GM10847 (cell line): ENCODE results near the gene PSMD9.

Source experiments
- POLR2A ChIP-seq: IDR thresholded peaks from 2 replicates; pipeline ENCODE4 v1.6.1; 2011; ENCODE audit not compliant: insufficient read length; ENCODE audit errors: extremely low read depth

The PSMD9 gene

DNA sequence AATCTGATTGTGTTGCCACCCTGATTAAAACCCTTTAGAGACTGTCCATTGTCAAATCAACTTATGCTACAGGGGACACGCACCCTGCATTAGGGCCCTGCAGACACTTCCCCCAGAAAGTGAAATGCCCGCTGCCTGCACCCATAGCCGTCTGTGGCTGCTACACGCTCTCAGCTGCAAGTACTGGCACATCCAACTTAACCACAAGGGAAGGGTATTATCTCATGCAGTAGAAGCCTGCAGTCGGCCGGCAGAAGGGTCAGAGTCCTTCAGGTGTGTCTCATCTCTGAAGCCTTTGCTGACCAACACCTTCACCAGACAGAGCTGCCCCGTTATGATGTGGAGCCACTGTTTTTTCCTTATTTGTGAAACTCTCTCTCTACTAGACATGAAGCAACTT lies 50.6 kb downstream of the PSMD9 start:
- no peak for TF ChIP-seq POLR2A

DNA sequence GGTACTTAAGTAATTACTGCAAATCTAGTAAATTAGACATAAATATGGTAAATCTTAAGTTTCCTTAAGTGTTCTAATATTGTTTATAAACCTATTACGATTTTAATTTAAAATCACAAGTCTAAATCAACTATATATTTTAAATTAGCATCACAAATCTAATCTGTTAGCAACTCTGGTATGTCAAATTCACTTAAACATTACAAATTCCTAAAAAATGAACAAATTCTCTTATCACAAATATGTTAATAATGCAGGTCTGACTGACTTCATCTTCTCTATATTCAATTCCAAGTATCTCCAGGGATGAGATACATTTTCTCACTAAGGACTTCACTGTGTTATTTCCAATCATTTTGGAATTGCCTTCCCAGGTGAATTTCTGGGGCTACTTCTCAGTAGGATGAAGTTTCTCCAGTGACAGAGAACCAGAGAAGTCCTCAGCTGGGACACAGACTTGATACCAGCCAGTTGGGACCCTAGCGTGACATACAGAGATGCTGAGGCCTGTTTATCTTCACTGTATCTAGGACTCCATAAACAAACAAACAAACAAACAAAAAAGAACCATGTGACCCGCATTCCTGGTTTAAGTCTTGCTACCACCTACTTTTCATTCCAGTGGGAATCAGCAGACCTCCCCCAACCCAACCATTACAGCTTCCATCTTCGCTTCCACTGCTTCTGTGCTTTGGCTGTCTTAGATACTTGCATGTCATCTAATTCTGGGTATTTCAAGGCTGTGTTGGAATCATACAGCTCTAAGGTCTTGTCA lies 51.6 kb downstream of the PSMD9 start:
- no peak for TF ChIP-seq POLR2A

DNA sequence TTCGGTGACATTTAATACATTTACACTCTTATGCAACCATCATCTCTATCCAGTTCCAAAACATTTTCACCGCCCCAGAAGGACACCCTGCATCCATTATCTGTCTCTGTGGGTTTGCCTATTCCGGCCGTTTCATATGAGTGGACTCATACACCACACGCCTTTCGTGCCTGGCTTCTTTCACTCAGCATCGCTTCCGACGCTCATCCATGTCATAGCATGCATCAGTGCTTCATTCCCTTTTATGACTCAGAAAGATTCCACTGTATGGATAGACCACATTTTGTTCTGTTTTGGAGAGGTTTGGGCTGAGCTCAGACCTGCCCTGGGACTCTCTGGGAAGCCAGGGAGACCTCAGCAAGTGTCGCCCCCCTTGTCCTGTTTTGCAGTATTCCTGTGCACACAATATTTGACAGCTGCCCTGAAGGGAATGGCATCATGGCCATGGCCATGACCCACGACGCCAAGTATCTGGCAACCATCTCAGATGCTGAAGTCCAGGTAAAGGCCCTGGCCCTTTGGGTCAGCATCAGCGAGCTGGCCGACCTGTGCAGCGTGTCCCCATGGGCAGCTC lies 53.6 kb downstream of the PSMD9 start:
- no peak for TF ChIP-seq POLR2A

DNA sequence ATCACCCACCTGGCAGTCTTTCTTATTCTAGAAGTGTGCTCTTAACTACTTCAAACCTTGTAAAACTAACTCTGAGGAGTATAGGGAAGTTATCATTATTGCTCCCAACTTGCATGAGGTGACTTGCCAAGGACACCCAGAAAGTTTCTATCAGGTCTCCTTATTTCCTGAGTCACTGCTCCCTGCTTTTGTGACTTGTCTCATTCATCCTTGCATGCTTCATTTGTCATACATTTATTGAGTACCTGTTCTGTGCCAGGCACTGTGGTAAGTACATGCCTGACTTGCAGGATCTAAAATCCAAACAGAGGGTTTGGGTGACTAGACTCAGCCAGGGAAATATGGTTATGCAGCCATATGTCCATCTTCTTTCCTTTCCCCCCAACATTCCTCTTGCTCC lies 55.3 kb downstream of the PSMD9 start:
- TF ChIP-seq POLR2A = no peak

DNA sequence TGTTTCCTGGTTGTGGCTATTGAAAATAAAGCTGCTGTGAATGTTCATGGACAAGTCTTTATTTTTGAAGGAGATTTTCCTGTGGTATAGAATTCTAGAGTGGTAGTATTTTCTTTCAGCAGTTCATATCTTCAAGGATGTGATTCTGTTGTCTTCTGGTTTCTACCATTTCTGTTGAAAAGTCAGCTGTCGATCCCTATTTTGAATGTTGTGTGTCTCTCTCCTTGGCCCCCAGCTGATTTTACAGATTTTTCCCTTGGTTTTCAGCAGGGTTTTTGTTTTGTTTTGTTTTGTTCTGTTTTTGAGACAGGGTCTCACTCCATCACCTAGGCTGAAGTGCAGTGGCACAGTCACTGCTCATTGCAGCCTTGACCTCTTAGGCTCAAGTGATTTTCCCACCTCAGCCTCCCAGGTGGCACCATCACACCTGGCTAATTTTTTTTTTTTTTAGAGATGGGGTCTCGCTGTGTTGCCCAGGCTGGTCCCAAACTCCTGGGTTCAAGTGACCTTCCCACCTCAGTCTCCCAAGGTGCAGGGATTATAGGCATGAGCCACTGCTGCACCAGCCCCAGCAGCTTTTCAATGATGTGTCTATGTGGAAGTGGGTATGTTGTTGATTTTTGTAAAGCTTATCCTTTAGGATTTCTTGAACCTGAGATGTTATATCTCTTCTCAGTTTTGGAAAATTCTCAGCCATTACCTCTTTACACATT lies 57.9 kb downstream of the PSMD9 start:
- TF ChIP-seq POLR2A = no peak

DNA sequence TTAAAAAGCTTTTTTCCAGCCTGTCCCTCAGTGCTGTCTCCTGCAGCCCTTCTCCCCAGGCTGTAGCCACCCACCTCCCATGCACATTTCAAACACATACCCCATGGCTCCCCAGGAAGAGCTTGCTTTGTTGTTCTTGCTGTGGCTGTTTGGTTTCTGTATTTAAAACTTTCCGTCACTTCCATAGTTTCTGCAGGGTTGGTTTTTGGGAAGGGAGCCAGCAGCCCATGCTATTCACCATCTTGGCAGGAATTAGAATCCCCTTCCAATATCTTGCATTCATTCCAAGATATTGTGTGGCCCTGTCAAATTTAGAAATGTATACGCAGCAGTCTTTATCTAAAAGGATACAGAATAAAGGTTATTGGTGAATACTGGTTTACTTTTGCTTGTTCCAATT lies 59.4 kb downstream of the PSMD9 start:
- TF ChIP-seq POLR2A = no peak

DNA sequence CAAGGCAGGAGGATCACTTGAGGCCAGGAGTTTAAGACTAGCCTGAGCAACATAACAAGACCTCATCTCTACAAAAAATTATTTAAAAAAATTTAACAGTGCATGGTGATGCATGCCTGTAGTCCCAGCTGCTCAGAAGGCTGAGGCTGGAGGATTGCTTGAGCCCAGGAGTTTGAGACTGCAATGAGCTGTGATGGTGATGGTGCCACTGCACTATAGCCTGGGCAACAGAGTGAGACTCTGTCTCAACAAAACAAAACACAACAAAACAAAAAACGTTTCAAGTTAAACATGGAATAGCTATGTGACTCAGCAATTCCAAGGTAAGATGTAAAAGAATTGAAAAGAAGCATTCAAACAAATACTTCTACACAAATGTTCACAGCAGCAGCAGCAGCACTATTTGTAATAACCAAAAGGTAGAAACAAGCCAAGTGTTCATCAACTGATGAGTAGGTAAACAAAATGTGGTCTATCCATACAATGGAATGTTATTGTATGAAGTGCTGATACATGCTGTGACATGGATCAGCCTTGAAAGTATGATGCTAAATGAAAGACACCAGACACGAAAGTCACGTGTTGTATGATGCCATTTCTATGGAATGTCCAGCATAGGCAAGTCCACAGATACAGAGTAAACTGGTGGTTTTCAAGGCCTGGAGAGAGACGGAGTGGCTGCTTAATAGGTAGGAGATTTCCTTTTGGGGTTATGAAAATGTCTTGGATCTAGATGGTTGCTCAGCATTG lies 61.2 kb downstream of the PSMD9 start:
- no peak for TF ChIP-seq POLR2A

DNA sequence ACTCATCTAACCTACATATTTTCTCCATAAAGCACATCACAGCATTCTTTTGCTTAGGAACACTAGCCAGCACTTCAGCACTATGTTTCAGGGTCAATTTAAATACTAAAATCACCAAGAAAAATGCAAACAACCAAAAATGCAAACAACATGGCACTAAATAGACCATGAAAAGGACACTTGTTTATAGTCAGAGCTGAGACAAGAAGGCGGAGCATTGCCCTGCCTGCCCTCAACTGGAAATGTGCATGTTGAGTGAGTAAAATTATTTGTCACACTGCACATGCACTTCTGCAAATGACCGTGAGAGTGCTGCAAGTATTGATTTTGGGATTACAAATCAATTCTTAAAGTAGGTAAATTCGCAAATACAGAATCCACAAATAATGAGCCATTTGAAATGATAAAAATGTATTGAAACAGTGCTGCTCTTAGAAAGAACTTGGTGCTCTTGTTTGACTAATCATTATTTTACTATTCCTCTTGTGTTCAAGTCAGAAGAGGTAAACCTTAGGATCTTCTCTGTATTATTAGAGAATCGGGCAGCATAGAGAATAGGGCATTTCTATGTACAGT lies 64.6 kb downstream of the PSMD9 start:
- no peak for TF ChIP-seq POLR2A

DNA sequence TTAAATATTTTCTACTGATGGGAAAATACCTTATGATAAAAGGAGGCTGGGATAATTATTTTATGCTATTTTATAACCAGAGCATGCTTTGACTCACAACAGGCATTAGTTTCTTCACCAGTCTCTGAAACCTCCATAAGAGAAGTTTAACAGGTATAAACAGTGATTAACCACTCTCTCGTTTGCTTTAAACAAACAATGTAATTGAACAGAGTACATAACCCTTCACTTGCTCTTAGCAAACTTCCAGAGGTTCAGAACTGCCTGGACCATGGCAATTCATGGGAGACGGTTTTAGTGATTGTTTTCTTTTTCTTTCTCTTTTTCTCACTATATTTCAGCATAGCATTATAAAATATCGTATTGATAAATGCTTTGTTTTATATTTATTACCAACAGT lies 65.1 kb downstream of the PSMD9 start:
- TF ChIP-seq POLR2A = no peak

DNA sequence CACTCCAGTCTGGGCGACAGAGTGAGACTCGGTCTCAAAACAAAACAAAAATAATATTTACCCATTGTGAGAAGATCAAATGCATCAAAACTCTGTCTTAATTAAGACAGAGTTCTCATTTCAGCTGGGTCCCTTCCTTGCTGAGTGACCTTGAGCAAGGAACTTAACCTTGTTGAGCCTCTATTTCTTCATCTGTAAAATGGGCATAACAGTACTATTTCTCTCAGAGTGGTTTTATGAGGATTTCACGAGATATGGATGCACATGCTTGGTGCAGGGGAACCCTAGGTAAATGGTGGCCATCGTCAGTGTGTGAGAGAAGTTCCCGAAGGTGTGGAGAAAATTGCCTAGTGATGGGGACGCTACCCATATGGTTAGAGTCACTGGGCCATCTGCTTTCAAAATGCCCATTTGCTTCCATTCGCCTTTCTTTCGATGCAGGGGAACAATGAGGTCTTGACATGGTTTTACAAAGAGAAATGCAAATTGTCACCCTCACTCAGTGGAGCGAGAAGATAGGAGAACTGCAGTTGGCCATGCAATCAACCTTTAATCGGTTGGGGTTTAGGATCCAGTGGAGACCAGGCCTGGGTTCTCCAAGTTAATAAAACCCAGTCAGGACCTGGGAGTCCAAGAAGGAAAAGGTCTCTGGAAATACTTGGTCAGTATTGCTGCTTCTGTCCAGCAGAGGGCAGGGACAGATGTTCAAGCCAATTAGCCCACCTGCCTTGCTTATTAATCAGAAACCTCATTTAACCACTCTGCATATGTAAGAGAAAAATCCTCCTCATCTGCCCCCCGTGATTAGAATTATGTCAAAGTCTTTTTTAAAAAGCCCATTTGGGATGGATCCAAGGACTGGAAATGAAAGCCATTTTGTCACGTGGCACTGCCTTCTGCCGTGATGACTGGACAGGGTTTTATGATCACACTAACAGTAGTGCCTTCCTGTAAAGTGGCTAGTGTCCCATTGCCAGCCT lies 67.0 kb downstream of the PSMD9 start:
- no peak for TF ChIP-seq POLR2A

DNA sequence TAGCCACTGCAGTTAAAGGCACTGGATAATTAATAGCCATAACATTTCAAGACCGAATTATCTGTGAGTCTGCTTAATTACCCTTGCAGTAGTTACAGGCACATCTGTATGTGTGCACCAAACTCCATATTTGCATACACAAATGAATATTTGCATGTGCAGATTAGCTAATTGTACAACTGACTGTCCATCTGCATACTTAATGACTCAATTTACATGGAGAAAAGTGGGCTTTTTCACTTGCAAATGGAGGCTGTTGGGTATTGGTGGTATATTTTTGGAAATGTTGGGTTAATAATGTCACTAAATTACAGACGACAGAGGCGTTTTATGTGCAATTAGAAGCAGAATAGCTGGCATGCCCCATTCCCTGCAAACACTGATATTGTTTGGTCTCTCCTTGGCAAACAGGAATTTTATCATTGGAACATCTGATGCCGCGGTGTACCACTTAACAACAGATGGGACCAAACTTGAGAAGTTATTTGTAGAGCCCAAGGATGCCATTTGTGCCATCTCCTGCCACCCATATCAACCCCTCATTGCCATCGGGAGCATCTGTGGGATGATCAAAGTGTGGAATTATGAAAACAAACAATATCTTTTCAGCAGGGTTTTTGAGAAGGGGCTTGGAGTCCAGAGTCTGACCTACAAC lies 69.4 kb downstream of the PSMD9 start:
- no peak for TF ChIP-seq POLR2A

DNA sequence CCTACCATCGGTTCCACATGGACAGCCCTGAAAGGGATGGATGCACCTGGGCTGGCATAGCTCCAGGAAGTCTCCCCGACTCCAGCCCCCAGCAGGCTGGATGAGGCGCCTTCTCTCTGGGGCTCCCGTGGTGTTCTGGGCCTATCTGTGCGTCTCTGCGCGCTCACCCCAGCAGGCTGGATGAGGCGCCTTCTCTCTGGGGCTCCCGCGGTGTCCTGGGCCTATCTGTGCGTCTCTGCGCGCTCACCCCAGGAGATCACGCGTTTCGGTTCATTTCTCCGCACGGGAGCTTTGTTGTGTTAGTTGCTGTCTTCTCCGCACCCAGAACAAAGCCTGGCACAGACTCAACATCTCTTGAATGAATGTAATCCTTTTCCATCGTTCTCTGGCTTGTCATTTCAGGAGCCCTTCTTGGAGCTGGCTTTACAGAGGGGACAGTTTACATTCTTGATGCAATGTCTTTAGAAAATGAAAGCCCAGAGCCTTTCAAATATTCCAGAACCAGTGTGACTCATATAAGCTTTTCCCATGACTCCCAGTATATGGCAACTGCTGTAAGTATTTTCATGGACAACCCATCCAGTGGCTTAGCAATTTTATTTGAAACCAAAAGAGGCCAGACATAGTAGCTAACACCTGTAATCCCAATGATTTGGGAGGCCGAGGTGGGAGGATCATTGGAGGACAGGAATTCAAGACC lies 70.1 kb downstream of the PSMD9 start:
- no peak for TF ChIP-seq POLR2A

DNA sequence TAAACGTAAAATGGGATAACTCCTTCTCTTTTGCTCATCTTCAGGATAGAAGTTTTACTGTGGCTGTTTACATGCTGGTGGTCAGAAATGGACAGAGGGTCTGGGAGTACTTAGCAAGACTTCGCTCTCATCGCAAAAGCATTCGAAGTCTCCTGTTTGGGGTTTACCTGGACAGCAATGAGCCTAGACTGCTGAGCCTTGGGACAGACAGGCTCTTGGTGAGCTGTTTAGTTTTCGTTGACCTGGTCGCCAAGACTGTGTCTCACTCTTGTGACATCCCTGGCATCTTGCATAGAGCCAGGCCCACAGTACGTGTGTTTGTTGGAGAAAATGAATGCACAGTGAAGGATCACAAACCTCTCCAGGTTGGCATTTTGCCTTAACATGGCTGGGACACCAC lies 72.0 kb downstream of the PSMD9 start:
- no peak for TF ChIP-seq POLR2A
